ENCODE results near the gene CYP19A1. TPM values are rescaled to one million over a fixed set of nuclear protein-coding genes. Genes with fewer than 3 reads are reported as not detected.

The CYP19A1 gene
- total RNA-seq, 3 donors from 2014 or later, result 1.0 to 24.9 (median 6.9) TPM

DNA sequence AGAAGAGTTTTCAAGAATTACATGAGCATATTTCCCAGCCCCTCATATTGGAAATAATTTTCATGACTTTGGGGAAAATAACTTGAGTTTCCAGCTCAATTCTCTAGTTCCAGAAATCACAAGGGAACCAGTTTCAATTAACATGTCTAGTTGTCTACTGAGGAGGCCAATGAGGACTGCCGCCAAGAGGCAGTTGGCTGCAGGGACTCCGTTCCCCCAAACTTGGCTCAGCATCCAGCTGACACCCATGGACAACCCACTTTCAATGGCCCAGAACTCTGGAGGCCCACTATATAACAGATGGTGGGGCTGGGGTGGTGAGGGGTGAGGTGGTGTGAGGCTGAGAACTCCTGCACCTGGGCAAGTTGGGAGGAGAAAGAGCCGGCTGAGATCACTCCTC is 157.2 kb downstream of the CYP19A1 start:
- Histone ChIP-seq H3K4me3 (no peak overlapping the region), H3K27ac (no peak overlapping the region), H3K27me3 (no peaks in the 10 kb centered on the region), H3K4me1 (no peaks in the 10 kb centered on the region), H3K9me3 (no peaks in the 10 kb centered on the region), H3K36me3 (no peaks in the 10 kb centered on the region)
- intact Hi-C loops (cut with DNase I; ENCODE audit: low total_unique reads), result no loop called here
- DNase-seq (ENCODE audit: low spot score in 2 of 2), result no peak
- TF ChIP-seq POLR2AphosphoS5 (IDR thresholded peaks at IDR 0.05) (no peak), POLR2A (IDR thresholded peaks at IDR 0.05) (no peak), CTCF (IDR thresholded peaks at IDR 0.05) (no peak)

GRCh38 chr15:51180534-51180933 is 157.9 kb downstream of the CYP19A1 start:
- intact Hi-C loops (cut with DNase I; ENCODE audit: low total_unique reads), result no loop called here
- TF ChIP-seq CTCF (IDR thresholded peaks at IDR 0.05), result no peak
- H3K9me3 ChIP-seq, result no peaks in the 10 kb centered on the region
- no peak overlapping the region for H3K4me3 ChIP-seq
- no peaks in the 10 kb centered on the region for H3K36me3 ChIP-seq
- DNase-seq (ENCODE audit: low spot score in 2 of 2), result no peak
- no peaks in the 10 kb centered on the region for H3K4me1 ChIP-seq
- no peak overlapping the region for H3K27ac ChIP-seq
- no peaks in the 10 kb centered on the region for H3K27me3 ChIP-seq

- no peak overlapping the region for H3K27ac ChIP-seq
- no peaks in the 10 kb centered on the region for H3K4me1 ChIP-seq
- TF ChIP-seq CTCF (IDR thresholded peaks at IDR 0.05) (no peak), POLR2A (IDR thresholded peaks at IDR 0.05) (no peak), POLR2AphosphoS5 (IDR thresholded peaks at IDR 0.05) (no peak)
- no peak for DNase-seq (ENCODE audit: low spot score in 2 of 2)
- H3K27me3 ChIP-seq, result no peaks in the 10 kb centered on the region
- intact Hi-C loops (cut with DNase I; ENCODE audit: low total_unique reads), result no loop called here
- H3K36me3 ChIP-seq, result no peaks in the 10 kb centered on the region
- no peak overlapping the region for H3K4me3 ChIP-seq
- H3K9me3 ChIP-seq, result no peaks in the 10 kb centered on the region
Observed at GRCh38 chr15:51180011-51180410, 158.4 kb downstream of the CYP19A1 start.

DNA sequence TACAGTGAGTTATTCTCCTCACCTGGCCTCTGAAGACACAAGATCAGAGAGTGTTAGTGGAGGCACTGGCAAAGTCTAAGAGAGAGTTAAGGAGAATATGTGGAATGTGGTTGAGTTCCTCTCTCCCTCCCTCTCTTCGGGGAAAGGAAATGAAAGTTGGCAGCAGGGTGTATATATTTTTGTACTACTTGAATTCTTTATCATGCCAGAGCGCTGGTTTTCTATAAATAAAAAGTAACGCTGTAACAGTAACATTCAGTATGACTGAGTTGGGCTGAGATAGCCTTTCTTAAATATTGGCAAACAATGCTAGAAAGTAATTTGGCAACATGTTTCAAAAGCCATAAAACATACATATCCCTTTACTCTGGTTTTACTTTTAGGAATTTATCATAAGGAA is 166.2 kb downstream of the CYP19A1 start:
- H3K4me3 ChIP-seq, result no peak overlapping the region
- no peaks in the 10 kb centered on the region for H3K4me1 ChIP-seq
- H3K36me3 ChIP-seq, result no peaks in the 10 kb centered on the region
- DNase-seq (ENCODE audit: low spot score in 2 of 2), result no peak
- TF ChIP-seq POLR2A (IDR thresholded peaks at IDR 0.05) (no peak), CTCF (IDR thresholded peaks at IDR 0.05) (no peak), POLR2AphosphoS5 (IDR thresholded peaks at IDR 0.05) (no peak)
- no peaks in the 10 kb centered on the region for H3K9me3 ChIP-seq
- intact Hi-C loops (cut with DNase I; ENCODE audit: low total_unique reads), result loop anchor here (2.0 kb wide), 1 partner anchor 61 kb away; no protein-coding TSS in a partner anchor
- H3K27me3 ChIP-seq, result no peaks in the 10 kb centered on the region
- peak overlapping the region in 1 of 2 donors; percentile 12 for H3K27ac ChIP-seq

DNA sequence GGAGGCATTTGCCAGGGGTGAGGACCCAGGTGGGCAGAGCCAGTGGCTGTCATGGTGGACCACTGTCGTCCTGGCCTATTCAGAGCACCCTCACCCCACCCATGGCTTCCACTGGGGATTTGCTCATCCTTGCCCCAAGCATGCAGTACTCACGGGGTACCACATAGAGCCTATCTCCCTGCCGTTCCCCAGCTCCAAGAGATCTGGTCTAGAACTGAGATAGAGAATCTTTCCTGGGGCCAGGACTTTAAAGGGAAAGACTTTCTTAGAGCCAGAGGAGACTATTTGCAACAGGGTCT is 166.8 kb downstream of the CYP19A1 start:
- no peaks in the 10 kb centered on the region for H3K36me3 ChIP-seq
- no peak overlapping the region for H3K4me3 ChIP-seq
- H3K27ac ChIP-seq, result peak overlapping the region in 1 of 2 donors; percentile 12
- intact Hi-C loops (cut with DNase I; ENCODE audit: low total_unique reads), result no loop called here
- no peaks in the 10 kb centered on the region for H3K9me3 ChIP-seq
- H3K4me1 ChIP-seq, result no peaks in the 10 kb centered on the region
- DNase-seq (ENCODE audit: low spot score in 2 of 2), result no peak
- H3K27me3 ChIP-seq, result no peaks in the 10 kb centered on the region
- TF ChIP-seq CTCF (IDR thresholded peaks at IDR 0.05) (no peak), POLR2AphosphoS5 (IDR thresholded peaks at IDR 0.05) (no peak), POLR2A (IDR thresholded peaks at IDR 0.05) (no peak)
